HepG2 (cell line): ENCODE data around the gene GUCA1A. TPM values are rescaled to one million over a fixed set of nuclear protein-coding genes. Genes with fewer than 3 reads are reported as not detected.

Experiments used
- ATAC-seq: fragments of 200-7000 bp; cut with Tn5 transposase; 3 replicates; pipeline ENCODE4 v1.9.1; 2020; ENCODE audit warnings: mild to moderate bottlenecking, moderate library complexity
- BruUV-seq: library from RNA; stranded (reverse); fragments of 400-500 nt; replicated peaks from 2 replicates; lab custom pipeline; 2021; lab: Mats Ljungman, UMichigan
- CTCF ChIA-PET: fragments of 300-600 bp; formaldehyde crosslinking; extraction: SDS; loops from one replicate; lab custom pipeline; 2021; ENCODE audit warnings: low total read pairs, inconsistent platforms, low intra/inter-chr PET ratio; lab: Yijun Ruan, JAX
- POLR2A ChIA-PET: fragments of 350-600 bp; sonication (Branson Sonifier 250); formaldehyde crosslinking; loops from one replicate; lab custom pipeline; 2020; ENCODE audit warnings: antibody characterized with exemption, inconsistent platforms; lab: Yijun Ruan, JAX
- DNase-seq: peaks from one replicate; pipeline ENCODE4 v3.0.0-alpha.2; 2015; ENCODE audit warnings: low spot score
- FAIRE-seq: peaks from 3 replicates; lab custom pipeline; 2011; peaks lifted over from hg19 to GRCh38; lab: Jason Lieb, UNC
- H2AFZ ChIP-seq: one replicate; pipeline ENCODE4 v1.6.1; 2011; ENCODE audit warnings: low read length, inconsistent platforms
- H3K27ac ChIP-seq: fragments of 300-600 bp; 3 replicates; pipeline ENCODE4 v1.8.0; 2011; ENCODE audit warnings: mixed run types, mild to moderate bottlenecking, mixed read lengths, low read length, inconsistent platforms; ENCODE audit not compliant: insufficient read depth; ENCODE audit errors: extremely low read length
- H3K27me3 ChIP-seq, 2 experiments: fragments of 200-600 bp in 1 of 2; 2 replicates in 1 of 2; 3 replicates in 1 of 2; pipeline versions ENCODE4 v1.6.0 to v1.8.0; 2011; ENCODE audit warnings: low read length in 2 of 2, mild to moderate bottlenecking in 2 of 2, moderate library complexity in 2 of 2, inconsistent platforms in 1 of 2; ENCODE audit not compliant: insufficient read depth in 2 of 2, control insufficient read depth in 1 of 2
- H3K36me3 ChIP-seq, 2 experiments: fragments of 200-600 bp in 1 of 2; replicated peaks in 1 of 2; 2 replicates in 1 of 2; 3 replicates in 1 of 2; pipeline versions ENCODE4 v1.5.1 to v1.8.0; 2011; ENCODE audit warnings: low read length in 2 of 2, inconsistent platforms in 1 of 2; ENCODE audit not compliant: insufficient read depth in 2 of 2, control insufficient read depth in 1 of 2
- H3K4me1 ChIP-seq: 2 replicates; pipeline ENCODE4 v1.5.1; 2012; ENCODE audit warnings: low read length, inconsistent platforms; ENCODE audit not compliant: insufficient read depth
- H3K4me2 ChIP-seq: 2 replicates; pipeline ENCODE4 v1.6.0; 2011; ENCODE audit warnings: low read depth, low read length, inconsistent platforms
- H3K4me3 ChIP-seq, 3 experiments: fragments of 200-600 bp in 1 of 3; sonication (generic), shearing (Covaris generic) in 1 of 3; replicated peaks in 1 of 3; 2 replicates each; pipeline ENCODE4 v1.5.1; 2011 to 2016; ENCODE audit warnings: low read length in 3 of 3, inconsistent platforms in 2 of 3, low read depth in 2 of 3, mild to moderate bottlenecking in 2 of 3, control low read depth in 1 of 3, mixed read lengths in 1 of 3; ENCODE audit not compliant: insufficient read depth in 1 of 3
- H3K79me2 ChIP-seq: one replicate; pipeline ENCODE4 v1.6.1; 2011; ENCODE audit warnings: low read length, inconsistent platforms; ENCODE audit not compliant: insufficient read depth
- H3K9ac ChIP-seq: 2 replicates; pipeline ENCODE4 v1.6.0; 2011; ENCODE audit warnings: mild to moderate bottlenecking, low read depth, low read length, inconsistent platforms; ENCODE audit not compliant: insufficient read depth
- H3K9me3 ChIP-seq: 2 replicates; pipeline ENCODE4 v1.5.1; 2012; ENCODE audit warnings: mild to moderate bottlenecking, low read length
- H4K20me1 ChIP-seq: 2 replicates; pipeline ENCODE4 v1.6.0; 2011; ENCODE audit warnings: inconsistent platforms, mild to moderate bottlenecking, low read length, moderate library complexity; ENCODE audit not compliant: insufficient read depth
- CBX5 ChIP-seq: sonication (generic); formaldehyde crosslinking; IDR thresholded peaks from 2 replicates; pipeline ENCODE4 v1.4.0; 2020; ENCODE audit warnings: missing genetic modification reagents, borderline replicate concordance
- CEBPB ChIP-seq: IDR thresholded peaks from 2 replicates; pipeline ENCODE4 v1.6.1; 2011; ENCODE audit warnings: low read depth, low read length, improper control_type of control experiment, borderline replicate concordance
- CEBPG ChIP-seq: IDR thresholded peaks from 2 replicates; pipeline ENCODE4 v1.6.1; 2016
- DBP ChIP-seq: sonication (generic); formaldehyde crosslinking; IDR thresholded peaks from 2 replicates; pipeline ENCODE4 v1.4.0; 2020; ENCODE audit warnings: missing genetic modification reagents; ENCODE audit errors: not compliant biosample characterization
- HMGXB3 ChIP-seq: sonication (generic); formaldehyde crosslinking; IDR thresholded peaks from 2 replicates; pipeline ENCODE4 v1.4.0; 2020; ENCODE audit warnings: missing genetic modification reagents, borderline replicate concordance
- MIER3 ChIP-seq: IDR thresholded peaks from 2 replicates; pipeline ENCODE4 v1.6.1; 2016; ENCODE audit warnings: missing compliant biosample characterization, borderline replicate concordance
- TAF1 ChIP-seq: sonication (generic); formaldehyde crosslinking; IDR thresholded peaks from 2 replicates; pipeline ENCODE4 v1.4.0; 2020; ENCODE audit warnings: missing genetic modification reagents
- THAP7 ChIP-seq: sonication (generic); formaldehyde crosslinking; IDR thresholded peaks from 2 replicates; pipeline ENCODE4 v1.8.1; 2023; ENCODE audit warnings: mild to moderate bottlenecking, missing genetic modification reagents
- USF2 ChIP-seq, 2 experiments: sonication (generic) in 1 of 2; formaldehyde crosslinking in 1 of 2; IDR thresholded peaks; 2 replicates each; pipeline versions ENCODE4 v1.5.1 to v1.6.1; 2011 to 2020; ENCODE audit warnings: borderline replicate concordance in 1 of 2, low read depth in 1 of 2, low read length in 1 of 2, mild to moderate bottlenecking in 1 of 2, missing genetic modification reagents in 1 of 2, moderate library complexity in 1 of 2
- ZNF607 ChIP-seq: sonication (generic); formaldehyde crosslinking; IDR thresholded peaks from 2 replicates; pipeline ENCODE4 v1.5.1; 2020; ENCODE audit warnings: missing genetic modification reagents, mild to moderate bottlenecking, borderline replicate concordance
- ZNF724P ChIP-seq: sonication (generic); formaldehyde crosslinking; IDR thresholded peaks from 2 replicates; pipeline ENCODE4 v1.8.0; 2022; ENCODE audit warnings: missing genetic modification reagents, borderline replicate concordance
- WGBS: methylation state at CpG from one replicate; pipeline ENCODE4 v1.1.6; 2017; ENCODE audit warnings: low lambda C conversion rate; 5-methylcytosine and 5-hydroxymethylcytosine counted together
- in situ Hi-C: cut with HindIII; loops from 2 replicates; pipeline ENCODE4 v1.10.0; 2017; ENCODE audit warnings: low pct_unique_long_range_greater_than_20kb; ENCODE audit not compliant: extremely low pct_ligation_motif_present
- intact Hi-C: fragments of 100-400 bp; cut with micrococcal nuclease; formaldehyde crosslinking; loops from one replicate; pipeline ENCODE4 v1.10.0; 2022; ENCODE audit not compliant: unreplicated experiment
- polyA plus RNA-seq, 8 experiments: library from polyadenylated mRNA; depleted of rRNA in 3 of 8; stranded (reverse) in 7 of 8; unstranded in 1 of 8; fragments of >200 nt; fragmentation: Illumina TruSeq in 4 of 8; extraction: Trizol in 4 of 8; gene quantifications; 2 replicates each; pipeline versions ENCODE4 v1.2.1 to v1.2.3, GENCODE V29; 2011 to 2016; ENCODE audit warnings: low read depth in 4 of 8, missing spikeins in 1 of 8, mixed read lengths in 1 of 8; ENCODE audit not compliant: insufficient read depth in 1 of 8
- total RNA-seq, 5 experiments: library from RNA; depleted of rRNA; stranded (reverse); fragments of >200 nt; fragmentation: Illumina TruSeq; extraction: Trizol; gene quantifications; 2 replicates each; pipeline ENCODE4 v1.2.3, GENCODE V29; 2016; ENCODE audit warnings: low read depth in 1 of 5

GUCA1A gene
- total and polyA plus RNA-seq, 2 of the 13 experiments (the other 11 are each of a cell fraction or from before 2014, with no cell fraction given), result not detected

- TF ChIP-seq ZNF607 (CRISPR knock-in tag), result no peak
- no peak for TF ChIP-seq ZNF724P (CRISPR knock-in tag)
- no peak for TF ChIP-seq CBX5 (CRISPR knock-in tag)
- peak; percentile 36; the same call in 1 of the 2 replicates for TF ChIP-seq CEBPG (CRISPR knock-in tag)
- no peak for TF ChIP-seq DBP (CRISPR knock-in tag)
- TF ChIP-seq THAP7, result no peak
- TF ChIP-seq CEBPB, result peak; percentile 64; the same call in 1 of the 2 replicates
- TF ChIP-seq MIER3, result no peak
- TF ChIP-seq HMGXB3 (CRISPR knock-in tag), result no peak
- TF ChIP-seq TAF1, result no peak
- TF ChIP-seq USF2 (IDR thresholded peaks at IDR 0.05; ENCODE audit: low read depth, low read length), result no peak
- TF ChIP-seq USF2 (CRISPR knock-in tag; IDR thresholded peaks at IDR 0.05; ENCODE audit: borderline replicate concordance), result no peak
- intact Hi-C loops, result no loop called here
- Histone ChIP-seq H3K9ac (no peak overlapping the region), H3K79me2 (no peaks in the 10 kb centered on the region), H3K4me1 (peaks cover 37% of the 10 kb centered on the region), H2AFZ (no peak overlapping the region), H3K27me3 (peaks cover 2 to 18% of the 10 kb centered on the region in 2 experiments; a peak in 4 of 5 replicates), H3K4me2 (no peak overlapping the region; the same call in 1 of the 2 replicates), H3K9me3 (no peaks in the 10 kb centered on the region), H3K4me3 (no peak overlapping the region), H4K20me1 (no peaks in the 10 kb centered on the region), H3K36me3 (no peaks in the 10 kb centered on the region), H3K27ac (no peak overlapping the region)
- ChIA-PET CTCF (no interaction called here), POLR2A (no interaction called here)
- DNase-seq, result no peak
- WGBS, result 7% methylated on average over 8 of the region's 8 CpGs
- FAIRE-seq, result no peak
- in situ Hi-C loops, result no loop called here
- ATAC-seq, result no peak
- BruUV-seq, result no TSS peak
These were observed 22.9 kb upstream of the GUCA1A start for GRCh38 chr6:42150254-42150653.
